Body of pancreas (tissue), 4 donors: ENCODE results near the gene CADM2. TPM values are rescaled to one million over a fixed set of nuclear protein-coding genes. Genes with fewer than 3 reads are reported as not detected.

Experiments
- ATAC-seq: fragments of 150-250 bp; one replicate; pipeline ENCODE4 v1.9.1; 2016
- DNase-seq, 4 donors: peaks; one replicate each; pipeline ENCODE4 v3.0.0-alpha.2; 2019
- H3K27ac ChIP-seq, 4 donors: fragments of 200-600 bp; sonication (generic); 1 replicate in 3 of 4; 2 replicates in 1 of 4; pipeline versions ENCODE4 v1.5.1 to v1.6.1; 2016 to 2019; ENCODE audit warnings: mild to moderate bottlenecking in 1 of 4, mixed read lengths in 1 of 4, moderate library complexity in 1 of 4
- H3K27me3 ChIP-seq, 2 donors: fragments of 200-600 bp; sonication (generic); one replicate each; pipeline ENCODE4 v1.6.0; 2016; ENCODE audit warnings: mild to moderate bottlenecking in 1 of 2
- H3K36me3 ChIP-seq, 2 donors: fragments of 200-600 bp; sonication (generic); replicated peaks in 1 of 2; 2 replicates each; pipeline ENCODE4 v1.5.1; 2016; ENCODE audit warnings: low read depth in 2 of 2; ENCODE audit not compliant: insufficient read depth in 1 of 2
- H3K4me1 ChIP-seq: fragments of 200-600 bp; sonication (generic); one replicate; pipeline ENCODE4 v1.6.0; 2016
- H3K4me3 ChIP-seq, 2 donors: fragments of 200-600 bp; sonication (generic); 1 replicate in 1 of 2; 2 replicates in 1 of 2; pipeline ENCODE4 v1.5.1; 2016 to 2019
- H3K9me3 ChIP-seq, 3 donors: fragments of 200-600 bp; sonication (generic); 1 replicate in 2 of 3; 2 replicates in 1 of 3; pipeline ENCODE4 v1.5.1; 2016
- CTCF ChIP-seq, 7 experiments: fragments of 450-650 bp in 4 of 7; fragments of 200-600 bp in 3 of 7; sonication (generic) in 3 of 7; IDR thresholded peaks; one replicate each; pipeline ENCODE4 v1.5.1; 2016 to 2019; ENCODE audit warnings: antibody characterized with exemption in 7 of 7
- POLR2A ChIP-seq, 3 donors: fragments of 450-650 bp; IDR thresholded peaks; one replicate each; pipeline ENCODE4 v1.6.1; 2016; ENCODE audit warnings: antibody characterized with exemption in 3 of 3, mild to moderate bottlenecking in 2 of 3
- WGBS, 2 donors: methylation state at CpG; one replicate each; pipeline ENCODE4 v1.1.5; 2017; 5-methylcytosine and 5-hydroxymethylcytosine counted together
- intact Hi-C: fragments of 100-400 bp; cut with DNase I; formaldehyde crosslinking; loops from one replicate; pipeline ENCODE4 v1.15.1; 2023
- total RNA-seq, 2 donors: library from RNA; depleted of rRNA; stranded (reverse); fragments of >200 nt; gene quantifications; one replicate each; pipeline ENCODE4 v1.1.0, GENCODE V29; 2016

The CADM2 gene
- total RNA-seq, 2 donors from 2014 or later, result 0.26 to 1.3 TPM

- WGBS, 2 donors, result 51 to 61% methylated on average over 4 of the region's 4 CpGs
- H3K9me3 ChIP-seq, result no peaks in the 10 kb centered on the region
- H3K4me1 ChIP-seq, result no peaks in the 10 kb centered on the region
- no peaks in the 10 kb centered on the region for H3K36me3 ChIP-seq
- H3K27me3 ChIP-seq, result no peaks in the 10 kb centered on the region
- no peak overlapping the region for H3K27ac ChIP-seq
- ATAC-seq (no peak), DNase-seq (no peak)
- no peak overlapping the region for H3K4me3 ChIP-seq
- intact Hi-C loops, result no loop called here
- TF ChIP-seq POLR2A (IDR thresholded peaks at IDR 0.05) (no peak), CTCF (IDR thresholded peaks at IDR 0.05) (no peak)
These were observed 35.2 kb downstream of the CADM2 start for GRCh38 chr3:84993956-84994355.

- DNase-seq (no peak), ATAC-seq (no peak)
- Histone ChIP-seq H3K27me3 (no peaks in the 10 kb centered on the region), H3K4me3 (no peak overlapping the region), H3K36me3 (no peaks in the 10 kb centered on the region), H3K9me3 (no peaks in the 10 kb centered on the region), H3K27ac (no peak overlapping the region), H3K4me1 (no peaks in the 10 kb centered on the region)
- 38 to 56% methylated on average over 3 of the region's 3 CpGs for WGBS, 2 donors
- TF ChIP-seq POLR2A (IDR thresholded peaks at IDR 0.05) (no peak), CTCF (IDR thresholded peaks at IDR 0.05) (no peak)
- intact Hi-C loops, result no loop called here
These were observed 39.8 kb downstream of the CADM2 start for GRCh38 chr3:84998545-84998944.

- H3K27me3 ChIP-seq, result no peaks in the 10 kb centered on the region
- no peaks in the 10 kb centered on the region for H3K4me1 ChIP-seq
- intact Hi-C loops, result no loop called here
- TF ChIP-seq CTCF (IDR thresholded peaks at IDR 0.05) (no peak), POLR2A (IDR thresholded peaks at IDR 0.05) (no peak)
- no peak overlapping the region for H3K4me3 ChIP-seq
- H3K9me3 ChIP-seq, result no peaks in the 10 kb centered on the region
- H3K36me3 ChIP-seq, result no peaks in the 10 kb centered on the region
- H3K27ac ChIP-seq, result no peak overlapping the region
- ATAC-seq (no peak), DNase-seq (no peak)
These were observed 44.7 kb downstream of the CADM2 start for GRCh38 chr3:85003479-85003878.

GRCh38 chr3:85004147-85004546 is 45.4 kb downstream of the CADM2 start:
- H3K4me1 ChIP-seq, result no peaks in the 10 kb centered on the region
- H3K36me3 ChIP-seq, result no peaks in the 10 kb centered on the region
- intact Hi-C loops, result no loop called here
- no peak overlapping the region for H3K27ac ChIP-seq
- no peaks in the 10 kb centered on the region for H3K27me3 ChIP-seq
- no peak for ATAC-seq
- no peak overlapping the region for H3K4me3 ChIP-seq
- no peaks in the 10 kb centered on the region for H3K9me3 ChIP-seq
- no peak for DNase-seq
- WGBS, 2 donors, result 63 to 73% methylated on average over 3 of the region's 3 CpGs
- TF ChIP-seq POLR2A (IDR thresholded peaks at IDR 0.05) (no peak), CTCF (IDR thresholded peaks at IDR 0.05) (no peak)

- TF ChIP-seq POLR2A (IDR thresholded peaks at IDR 0.05) (no peak), CTCF (IDR thresholded peaks at IDR 0.05) (no peak)
These were observed 47.2 kb downstream of the CADM2 start for GRCh38 chr3:85005946-85006345.

More at GRCh38 chr3:85005946-85006345, 47.2 kb downstream of the CADM2 start:
- no peaks in the 10 kb centered on the region for H3K4me1 ChIP-seq
- ATAC-seq (no peak), DNase-seq (no peak)
- H3K4me3 ChIP-seq, result no peak overlapping the region
- intact Hi-C loops, result no loop called here
- no peak overlapping the region for H3K27ac ChIP-seq
- no peaks in the 10 kb centered on the region for H3K27me3 ChIP-seq
- H3K36me3 ChIP-seq, result no peaks in the 10 kb centered on the region
- WGBS, 2 donors, result 59 to 65% methylated on average over 1 of the region's 1 CpG
- no peaks in the 10 kb centered on the region for H3K9me3 ChIP-seq
